GM12872 (cell line): ENCODE data around the gene MAPRE2.

Experiments used
- CTCF ChIP-seq: IDR thresholded peaks from 3 replicates; pipeline ENCODE4 v1.5.1; 2011; ENCODE audit warnings: low read depth, mild to moderate bottlenecking, low read length, moderate library complexity; ENCODE audit not compliant: insufficient read depth

The MAPRE2 gene

GRCh38 chr18:35095983-35096676 lies 54.9 kb downstream of the MAPRE2 start:
- no peak for TF ChIP-seq CTCF

GRCh38 chr18:35096677-35097011 lies 55.4 kb downstream of the MAPRE2 start:
- TF ChIP-seq CTCF: no peak

- TF ChIP-seq CTCF: no peak
These were observed 56.0 kb downstream of the MAPRE2 start for GRCh38 chr18:35097195-35097594.

GRCh38 chr18:35097763-35098162 lies 56.5 kb downstream of the MAPRE2 start:
- TF ChIP-seq CTCF: no peak

GRCh38 chr18:35099911-35100310 lies 58.7 kb downstream of the MAPRE2 start:
- no peak for TF ChIP-seq CTCF

- no peak for TF ChIP-seq CTCF
These were observed 63.3 kb downstream of the MAPRE2 start for GRCh38 chr18:35104391-35105051.

- TF ChIP-seq CTCF: no peak
These were observed 65.0 kb downstream of the MAPRE2 start for GRCh38 chr18:35106013-35106844.
